A549 (cell line): Measurements from ENCODE around the gene NPEPPS.
"Not testable (repeated sequence)": the region's sequence is repeated elsewhere in the genome, so short reads cannot be mapped to it uniquely, and the experiment has no call there.

ENCODE experiments used
- EP300 ChIP-seq, 2 experiments: fragments of >200 bp; sonication (Bioruptor Twin); formaldehyde crosslinking; IDR thresholded peaks; 2 replicates in 1 of 2; 3 replicates in 1 of 2; pipeline ENCODE4 v1.6.1; 2016 to 2017
- HOXA7 ChIP-seq: fragments of 250-450 bp; sonication (Bioruptor Pico); IDR thresholded peaks from 2 replicates; pipeline ENCODE4 v1.5.0; 2020; ENCODE audit warnings: mild to moderate bottlenecking, moderate library complexity
- JUNB ChIP-seq: fragments of >200 bp; sonication (Bioruptor Twin); formaldehyde crosslinking; IDR thresholded peaks from 2 replicates; pipeline ENCODE4 v1.6.1; 2016
- MAZ ChIP-seq: fragments of 150-350 bp; IDR thresholded peaks from 2 replicates; pipeline ENCODE4 v1.6.1; 2014; ENCODE audit warnings: antibody characterized with exemption, low read depth, low read length, borderline replicate concordance
- MYC ChIP-seq: IDR thresholded peaks from 2 replicates; pipeline ENCODE4 v1.6.1; 2012; ENCODE audit warnings: mild to moderate bottlenecking, inconsistent platforms, low read length, improper control_type of control experiment, borderline replicate concordance
- POLR2A ChIP-seq: IDR thresholded peaks from 2 replicates; pipeline ENCODE4 v1.6.1; 2012; ENCODE audit warnings: mild to moderate bottlenecking, low read length
- ZFP36 ChIP-seq: fragments of 450-650 bp; IDR thresholded peaks from 2 replicates; pipeline ENCODE4 v1.6.1; 2014; ENCODE audit warnings: borderline replicate concordance; ENCODE audit not compliant: partially characterized antibody
- TF ChIP-seq, protein P1 (sequence below): fragments of >200 bp; sonication (Bioruptor Twin); formaldehyde crosslinking; IDR thresholded peaks from 3 replicates; pipeline ENCODE4 v1.5.1; 2016
- TF ChIP-seq, protein P2 (sequence below): IDR thresholded peaks from 2 replicates; pipeline ENCODE4 v1.6.1; 2012
- TF ChIP-seq, protein P3 (sequence below): fragments of 150-350 bp; IDR thresholded peaks from 2 replicates; pipeline ENCODE4 v1.6.1; 2014; ENCODE audit warnings: low read depth, mild to moderate bottlenecking, low read length

DNA sequence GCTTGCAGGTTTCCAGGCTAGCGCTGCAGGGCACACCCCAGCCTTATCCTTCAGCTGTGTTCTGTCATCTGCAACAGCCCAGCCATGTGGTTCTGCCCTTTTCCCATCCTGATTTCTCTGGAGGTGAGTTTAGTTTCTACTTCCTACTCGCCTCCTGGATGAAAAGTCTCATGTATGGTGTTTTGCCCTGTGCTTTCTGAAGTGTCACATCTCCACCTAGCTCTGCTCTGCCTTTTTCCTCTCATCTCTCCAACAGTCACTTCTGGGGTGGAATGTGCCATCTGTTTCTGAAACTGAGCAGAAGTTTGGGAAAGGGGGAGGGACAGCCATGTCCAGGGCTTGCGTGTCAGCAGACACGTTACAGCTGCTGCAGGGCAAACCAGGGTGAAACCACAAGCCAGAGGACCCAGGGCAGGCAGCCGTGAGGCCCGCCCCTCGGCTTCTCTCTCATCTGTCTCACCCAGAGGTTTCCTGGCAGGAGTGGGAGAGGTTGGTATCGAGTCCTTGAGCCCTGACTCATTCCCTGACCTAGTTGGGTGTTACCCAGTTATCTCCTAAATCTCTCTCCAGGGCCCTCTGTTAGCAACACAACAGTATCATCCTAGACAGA is 28.7 kb upstream of the NPEPPS start:
- TF ChIP-seq, protein P1, sequence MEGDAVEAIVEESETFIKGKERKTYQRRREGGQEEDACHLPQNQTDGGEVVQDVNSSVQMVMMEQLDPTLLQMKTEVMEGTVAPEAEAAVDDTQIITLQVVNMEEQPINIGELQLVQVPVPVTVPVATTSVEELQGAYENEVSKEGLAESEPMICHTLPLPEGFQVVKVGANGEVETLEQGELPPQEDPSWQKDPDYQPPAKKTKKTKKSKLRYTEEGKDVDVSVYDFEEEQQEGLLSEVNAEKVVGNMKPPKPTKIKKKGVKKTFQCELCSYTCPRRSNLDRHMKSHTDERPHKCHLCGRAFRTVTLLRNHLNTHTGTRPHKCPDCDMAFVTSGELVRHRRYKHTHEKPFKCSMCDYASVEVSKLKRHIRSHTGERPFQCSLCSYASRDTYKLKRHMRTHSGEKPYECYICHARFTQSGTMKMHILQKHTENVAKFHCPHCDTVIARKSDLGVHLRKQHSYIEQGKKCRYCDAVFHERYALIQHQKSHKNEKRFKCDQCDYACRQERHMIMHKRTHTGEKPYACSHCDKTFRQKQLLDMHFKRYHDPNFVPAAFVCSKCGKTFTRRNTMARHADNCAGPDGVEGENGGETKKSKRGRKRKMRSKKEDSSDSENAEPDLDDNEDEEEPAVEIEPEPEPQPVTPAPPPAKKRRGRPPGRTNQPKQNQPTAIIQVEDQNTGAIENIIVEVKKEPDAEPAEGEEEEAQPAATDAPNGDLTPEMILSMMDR, result not testable (repeated sequence)
- not testable (repeated sequence) for TF ChIP-seq POLR2A; JUNB; EP300 (IDR thresholded peaks at IDR 0.05); HOXA7 (CRISPR knock-in tag); MYC; ZFP36; MAZ
- TF ChIP-seq, protein P2, sequence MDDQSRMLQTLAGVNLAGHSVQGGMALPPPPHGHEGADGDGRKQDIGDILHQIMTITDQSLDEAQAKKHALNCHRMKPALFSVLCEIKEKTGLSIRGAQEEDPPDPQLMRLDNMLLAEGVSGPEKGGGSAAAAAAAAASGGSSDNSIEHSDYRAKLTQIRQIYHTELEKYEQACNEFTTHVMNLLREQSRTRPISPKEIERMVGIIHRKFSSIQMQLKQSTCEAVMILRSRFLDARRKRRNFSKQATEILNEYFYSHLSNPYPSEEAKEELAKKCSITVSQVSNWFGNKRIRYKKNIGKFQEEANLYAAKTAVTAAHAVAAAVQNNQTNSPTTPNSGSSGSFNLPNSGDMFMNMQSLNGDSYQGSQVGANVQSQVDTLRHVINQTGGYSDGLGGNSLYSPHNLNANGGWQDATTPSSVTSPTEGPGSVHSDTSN, result not testable (repeated sequence)
- TF ChIP-seq, protein P3, sequence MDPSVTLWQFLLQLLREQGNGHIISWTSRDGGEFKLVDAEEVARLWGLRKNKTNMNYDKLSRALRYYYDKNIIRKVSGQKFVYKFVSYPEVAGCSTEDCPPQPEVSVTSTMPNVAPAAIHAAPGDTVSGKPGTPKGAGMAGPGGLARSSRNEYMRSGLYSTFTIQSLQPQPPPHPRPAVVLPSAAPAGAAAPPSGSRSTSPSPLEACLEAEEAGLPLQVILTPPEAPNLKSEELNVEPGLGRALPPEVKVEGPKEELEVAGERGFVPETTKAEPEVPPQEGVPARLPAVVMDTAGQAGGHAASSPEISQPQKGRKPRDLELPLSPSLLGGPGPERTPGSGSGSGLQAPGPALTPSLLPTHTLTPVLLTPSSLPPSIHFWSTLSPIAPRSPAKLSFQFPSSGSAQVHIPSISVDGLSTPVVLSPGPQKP, result not testable (repeated sequence)
